Osteocyte (in vitro differentiated cells): ENCODE results near the gene GRM7. TPM values are rescaled to one million over a fixed set of nuclear protein-coding genes. Genes with fewer than 3 reads are reported as not detected.

Source experiments
- DNase-seq: peaks from one replicate; pipeline ENCODE4 v3.0.0; 2021; ENCODE audit warnings: mixed read lengths; ENCODE audit not compliant: unreplicated experiment; ENCODE audit errors: extremely low spot score
- H3K27ac Mint-ChIP-seq: one replicate; pipeline ENCODE4 v1.8.0; 2021; ENCODE audit warnings: mild to moderate bottlenecking, mixed read lengths; ENCODE audit not compliant: unreplicated experiment
- H3K27me3 Mint-ChIP-seq: one replicate; pipeline ENCODE4 v1.8.0; 2021; ENCODE audit warnings: mixed read lengths; ENCODE audit not compliant: unreplicated experiment
- H3K36me3 Mint-ChIP-seq: one replicate; pipeline ENCODE4 v1.8.0; 2021; ENCODE audit warnings: mixed read lengths; ENCODE audit not compliant: unreplicated experiment
- H3K4me1 Mint-ChIP-seq: one replicate; pipeline ENCODE4 v1.8.0; 2021; ENCODE audit warnings: mixed read lengths; ENCODE audit not compliant: unreplicated experiment
- H3K4me3 Mint-ChIP-seq: one replicate; pipeline ENCODE4 v1.8.0; 2021; ENCODE audit warnings: mild to moderate bottlenecking, moderate library complexity, mixed read lengths; ENCODE audit not compliant: unreplicated experiment
- H3K9me3 Mint-ChIP-seq: one replicate; pipeline ENCODE4 v1.8.0; 2021; ENCODE audit warnings: mixed read lengths; ENCODE audit not compliant: unreplicated experiment
- total RNA-seq: library from RNA; stranded (reverse); gene quantifications from 2 replicates; pipeline ENCODE4 v1.2.1, GENCODE V29; 2021
- TF ChIP-seq, protein P1 (sequence below): fragments of 200-600 bp; sonication (generic); IDR thresholded peaks from 2 replicates; pipeline ENCODE4 v1.5.0; 2021; ENCODE audit warnings: antibody characterized with exemption, mild to moderate bottlenecking, moderate library complexity

The GRM7 gene
- total RNA-seq, 1 donor from 2014 or later, result not detected

DNA sequence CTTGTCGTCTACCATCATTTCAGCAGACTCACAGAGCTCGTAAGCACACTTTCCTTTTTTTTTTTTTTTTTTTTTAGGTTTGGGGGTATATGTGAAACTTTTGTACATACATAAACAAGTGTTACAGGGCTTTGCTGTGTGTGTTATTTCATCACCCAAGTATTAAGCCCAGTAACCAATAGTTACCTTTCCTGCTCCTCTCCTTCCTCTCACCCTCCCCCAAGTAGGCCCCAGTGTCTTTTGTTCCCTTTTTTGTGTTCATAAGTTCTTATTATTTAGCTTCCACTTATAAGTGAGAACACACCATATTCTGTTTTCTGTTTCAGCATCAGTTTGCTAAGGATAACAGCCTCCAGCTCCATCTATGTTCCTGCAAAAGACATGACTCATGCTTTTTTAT, 746.8 kb downstream of the GRM7 start:
- Mint-ChIP-seq H3K4me1 (no peaks in the 10 kb centered on the region), H3K9me3 (no peaks in the 10 kb centered on the region), H3K36me3 (no peaks in the 10 kb centered on the region), H3K4me3 (no peak overlapping the region), H3K27me3 (no peaks in the 10 kb centered on the region), H3K27ac (no peak overlapping the region)
- DNase-seq, result no peak
- TF ChIP-seq, protein P1, sequence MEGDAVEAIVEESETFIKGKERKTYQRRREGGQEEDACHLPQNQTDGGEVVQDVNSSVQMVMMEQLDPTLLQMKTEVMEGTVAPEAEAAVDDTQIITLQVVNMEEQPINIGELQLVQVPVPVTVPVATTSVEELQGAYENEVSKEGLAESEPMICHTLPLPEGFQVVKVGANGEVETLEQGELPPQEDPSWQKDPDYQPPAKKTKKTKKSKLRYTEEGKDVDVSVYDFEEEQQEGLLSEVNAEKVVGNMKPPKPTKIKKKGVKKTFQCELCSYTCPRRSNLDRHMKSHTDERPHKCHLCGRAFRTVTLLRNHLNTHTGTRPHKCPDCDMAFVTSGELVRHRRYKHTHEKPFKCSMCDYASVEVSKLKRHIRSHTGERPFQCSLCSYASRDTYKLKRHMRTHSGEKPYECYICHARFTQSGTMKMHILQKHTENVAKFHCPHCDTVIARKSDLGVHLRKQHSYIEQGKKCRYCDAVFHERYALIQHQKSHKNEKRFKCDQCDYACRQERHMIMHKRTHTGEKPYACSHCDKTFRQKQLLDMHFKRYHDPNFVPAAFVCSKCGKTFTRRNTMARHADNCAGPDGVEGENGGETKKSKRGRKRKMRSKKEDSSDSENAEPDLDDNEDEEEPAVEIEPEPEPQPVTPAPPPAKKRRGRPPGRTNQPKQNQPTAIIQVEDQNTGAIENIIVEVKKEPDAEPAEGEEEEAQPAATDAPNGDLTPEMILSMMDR, result no peak

DNA sequence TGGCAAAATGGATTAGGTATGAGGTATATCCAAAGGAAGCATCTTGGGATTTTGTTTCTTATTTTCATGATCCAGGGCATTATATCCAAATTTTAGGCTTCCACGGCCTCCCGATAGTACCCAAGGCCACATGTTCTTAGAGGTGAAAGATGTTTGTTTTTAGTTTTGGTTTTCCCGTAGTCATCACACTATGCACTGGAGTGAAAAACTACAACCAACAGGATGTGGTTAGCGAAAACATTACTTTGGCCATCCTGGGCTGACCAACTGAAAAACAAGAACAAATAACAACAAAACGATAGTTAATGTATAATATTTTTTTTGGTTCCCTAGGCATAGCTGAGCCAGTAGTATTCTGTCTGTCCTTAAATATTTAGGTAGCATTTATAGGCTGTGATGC, 749.7 kb downstream of the GRM7 start:
- Mint-ChIP-seq H3K36me3 (no peaks in the 10 kb centered on the region), H3K27ac (no peak overlapping the region), H3K27me3 (no peaks in the 10 kb centered on the region), H3K4me1 (no peaks in the 10 kb centered on the region), H3K4me3 (no peak overlapping the region), H3K9me3 (no peaks in the 10 kb centered on the region)
- DNase-seq, result no peak
- TF ChIP-seq, protein P1, result no peak

DNA sequence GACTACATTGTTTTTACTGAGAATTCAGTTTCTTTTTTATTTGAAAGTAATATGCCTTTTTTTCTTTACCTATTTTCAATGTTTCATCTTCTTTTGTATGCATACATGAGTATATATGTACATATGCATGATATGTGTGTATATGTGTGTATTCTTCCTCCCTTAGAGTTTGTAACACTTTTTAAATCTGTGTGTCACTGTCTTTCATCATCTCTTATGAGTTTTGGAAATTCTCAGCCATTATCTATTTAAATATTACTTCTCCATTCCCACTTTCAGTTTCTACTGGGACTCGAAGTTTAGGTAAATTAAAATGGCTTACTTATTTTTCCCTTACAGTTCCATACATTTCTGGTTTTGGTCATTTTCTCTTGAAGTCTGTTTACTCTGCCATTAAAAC, 754.1 kb downstream of the GRM7 start:
- TF ChIP-seq, protein P1, result no peak
- no peaks in the 10 kb centered on the region for H3K36me3 Mint-ChIP-seq
- H3K4me1 Mint-ChIP-seq, result no peaks in the 10 kb centered on the region
- no peak overlapping the region for H3K27ac Mint-ChIP-seq
- H3K27me3 Mint-ChIP-seq, result no peaks in the 10 kb centered on the region
- H3K9me3 Mint-ChIP-seq, result no peaks in the 10 kb centered on the region
- no peak overlapping the region for H3K4me3 Mint-ChIP-seq
- DNase-seq, result no peak

- H3K27me3 Mint-ChIP-seq, result no peaks in the 10 kb centered on the region
- DNase-seq, result no peak
- H3K4me1 Mint-ChIP-seq, result no peaks in the 10 kb centered on the region
- no peak overlapping the region for H3K27ac Mint-ChIP-seq
- no peaks in the 10 kb centered on the region for H3K36me3 Mint-ChIP-seq
- H3K9me3 Mint-ChIP-seq, result no peaks in the 10 kb centered on the region
- no peak overlapping the region for H3K4me3 Mint-ChIP-seq
- TF ChIP-seq, protein P1, result no peak
Measured at GRCh38 chr3:7618606-7619005, 757.7 kb downstream of the GRM7 start.

GRCh38 chr3:7620401-7620800, 759.5 kb downstream of the GRM7 start:
- no peak overlapping the region for H3K27ac Mint-ChIP-seq
- H3K36me3 Mint-ChIP-seq, result no peaks in the 10 kb centered on the region
- TF ChIP-seq, protein P1, result no peak
- DNase-seq, result no peak
- H3K9me3 Mint-ChIP-seq, result no peaks in the 10 kb centered on the region
- no peaks in the 10 kb centered on the region for H3K4me1 Mint-ChIP-seq
- H3K4me3 Mint-ChIP-seq, result no peak overlapping the region
- H3K27me3 Mint-ChIP-seq, result no peaks in the 10 kb centered on the region
